HEK293 (cell line): ENCODE data around the gene TTBK1.

Experiments used
- CTCF ChIA-PET: fragments of 350-600 bp; formaldehyde crosslinking; extraction: SDS; loops from one replicate; lab custom pipeline; 2021; ENCODE audit warnings: antibody characterized with exemption; lab: Yijun Ruan, JAX
- POLR2A ChIA-PET: fragments of 300-600 bp; formaldehyde crosslinking; extraction: SDS; loops from one replicate; lab custom pipeline; 2020; ENCODE audit warnings: antibody characterized with exemption, inconsistent platforms; lab: Yijun Ruan, JAX
- H3K27ac ChIP-seq: fragments of 200-500 bp; sonication (Bioruptor generic); 2 replicates; pipeline ENCODE4 v1.5.1; 2014; ENCODE audit warnings: low read depth, low read length, control low read depth, inconsistent platforms; ENCODE audit errors: extremely low read depth
- H3K36me3 ChIP-seq, 2 experiments: fragments of 200-500 bp in 1 of 2; sonication (Bioruptor generic) in 1 of 2; 1 replicate in 1 of 2; 2 replicates in 1 of 2; pipeline ENCODE4 v1.5.1; 2014 to 2017; ENCODE audit warnings: inconsistent platforms in 2 of 2, low read length in 2 of 2; ENCODE audit not compliant: control insufficient read depth in 2 of 2, insufficient read depth in 1 of 2
- H3K4me1 ChIP-seq: fragments of 200-500 bp; sonication (Bioruptor generic); 2 replicates; pipeline ENCODE4 v1.5.1; 2014; ENCODE audit warnings: mild to moderate bottlenecking, low read length, inconsistent platforms; ENCODE audit not compliant: control insufficient read depth, insufficient read depth
- H3K4me3 ChIP-seq: 2 replicates; pipeline ENCODE4 v1.5.1; 2011; ENCODE audit warnings: low read depth, mild to moderate bottlenecking, control low read depth, low read length, moderate library complexity
- H3K9me3 ChIP-seq: fragments of 200-500 bp; sonication (Bioruptor generic); 2 replicates; pipeline ENCODE4 v1.5.1; 2014; ENCODE audit warnings: low read depth, low read length, inconsistent platforms; ENCODE audit not compliant: control insufficient read depth, insufficient read depth
- EGR2 ChIP-seq: fragments of 450-650 bp; formaldehyde crosslinking; IDR thresholded peaks from 2 replicates; pipeline ENCODE4 v1.5.1; 2016; ENCODE audit warnings: low read depth, missing biosample characterization, missing genetic modification characterization
- GFI1B ChIP-seq: fragments of 450-650 bp; formaldehyde crosslinking; IDR thresholded peaks from 2 replicates; pipeline ENCODE4 v1.5.1; 2016; ENCODE audit warnings: missing biosample characterization, missing genetic modification characterization
- GLIS2 ChIP-seq: fragments of 450-650 bp; formaldehyde crosslinking; IDR thresholded peaks from 2 replicates; pipeline ENCODE4 v1.5.1; 2016; ENCODE audit warnings: missing biosample characterization, missing genetic modification characterization
- IKZF3 ChIP-seq: fragments of 450-650 bp; IDR thresholded peaks from 2 replicates; pipeline ENCODE4 v1.5.0; 2018; ENCODE audit warnings: missing biosample characterization, mild to moderate bottlenecking, missing genetic modification characterization, moderate library complexity
- MZF1 ChIP-seq: fragments of 450-650 bp; formaldehyde crosslinking; IDR thresholded peaks from 2 replicates; pipeline ENCODE4 v1.5.1; 2017; ENCODE audit warnings: missing biosample characterization, missing genetic modification characterization, borderline replicate concordance
- PRDM1 ChIP-seq: fragments of 450-650 bp; formaldehyde crosslinking; IDR thresholded peaks from 2 replicates; pipeline ENCODE4; 2016; ENCODE audit warnings: missing biosample characterization, missing genetic modification characterization
- SCRT1 ChIP-seq: fragments of 450-650 bp; formaldehyde crosslinking; IDR thresholded peaks from 2 replicates; pipeline ENCODE4 v1.5.1; 2016; ENCODE audit warnings: missing biosample characterization, missing genetic modification characterization, borderline replicate concordance
- SETDB1 ChIP-seq: IDR thresholded peaks from one replicate; pipeline ENCODE4 v1.6.1; 2017; ENCODE audit warnings: mild to moderate bottlenecking, low read length, moderate library complexity, mixed read lengths; ENCODE audit not compliant: insufficient read length
- SP2 ChIP-seq: fragments of 450-650 bp; formaldehyde crosslinking; IDR thresholded peaks from 2 replicates; pipeline ENCODE4 v1.5.1; 2016; ENCODE audit warnings: missing biosample characterization, missing genetic modification characterization
- TRIM28 ChIP-seq: IDR thresholded peaks from 2 replicates; pipeline ENCODE4 v1.6.1; 2011; ENCODE audit warnings: low read length, control low read depth, borderline replicate concordance
- WT1 ChIP-seq: fragments of 450-650 bp; formaldehyde crosslinking; IDR thresholded peaks from 2 replicates; pipeline ENCODE4 v1.5.1; 2016; ENCODE audit warnings: missing biosample characterization, missing genetic modification characterization
- ZBTB8A ChIP-seq: fragments of 450-650 bp; formaldehyde crosslinking; IDR thresholded peaks from 2 replicates; pipeline ENCODE4 v1.5.1; 2016; ENCODE audit warnings: missing biosample characterization, missing genetic modification characterization
- ZNF174 ChIP-seq: fragments of 450-650 bp; formaldehyde crosslinking; IDR thresholded peaks from 2 replicates; pipeline ENCODE4 v1.5.0; 2017; ENCODE audit warnings: missing biosample characterization, mild to moderate bottlenecking, missing genetic modification characterization
- ZNF266 ChIP-seq: fragments of 450-650 bp; formaldehyde crosslinking; IDR thresholded peaks from 2 replicates; pipeline ENCODE4 v1.5.1; 2016; ENCODE audit warnings: missing biosample characterization, missing genetic modification characterization, low read depth
- ZNF341 ChIP-seq: fragments of 450-650 bp; formaldehyde crosslinking; IDR thresholded peaks from 2 replicates; pipeline ENCODE4; 2016; ENCODE audit warnings: low read depth, missing biosample characterization, missing genetic modification characterization
- ZNF501 ChIP-seq: fragments of 450-650 bp; formaldehyde crosslinking; IDR thresholded peaks from 2 replicates; pipeline ENCODE4 v1.5.1; 2016; ENCODE audit warnings: missing biosample characterization, missing genetic modification characterization
- ZNF571 ChIP-seq: fragments of 450-650 bp; formaldehyde crosslinking; IDR thresholded peaks from 2 replicates; pipeline ENCODE4 v1.5.0; 2017; ENCODE audit warnings: missing biosample characterization, missing genetic modification characterization
- ZNF610 ChIP-seq: fragments of 450-650 bp; formaldehyde crosslinking; IDR thresholded peaks from 2 replicates; pipeline ENCODE4 v1.5.1; 2016; ENCODE audit warnings: missing biosample characterization, missing genetic modification characterization, borderline replicate concordance
- ZNF701 ChIP-seq: fragments of 450-650 bp; formaldehyde crosslinking; IDR thresholded peaks from 2 replicates; pipeline ENCODE4 v1.5.1; 2016; ENCODE audit warnings: missing biosample characterization, missing genetic modification characterization
- ZNF707 ChIP-seq: fragments of 450-650 bp; formaldehyde crosslinking; IDR thresholded peaks from 2 replicates; pipeline ENCODE4 v1.5.1; 2016; ENCODE audit warnings: missing biosample characterization, missing genetic modification characterization
- ZNF837 ChIP-seq: fragments of 450-650 bp; formaldehyde crosslinking; IDR thresholded peaks from 2 replicates; pipeline ENCODE4 v1.5.1; 2016; ENCODE audit warnings: missing biosample characterization, missing genetic modification characterization
- TF ChIP-seq, protein P1 (sequence below): fragments of 450-650 bp; formaldehyde crosslinking; IDR thresholded peaks from 2 replicates; pipeline ENCODE4 v1.5.1; 2016; ENCODE audit warnings: missing biosample characterization, missing genetic modification characterization
- TF ChIP-seq, protein P2 (sequence below): fragments of 450-650 bp; formaldehyde crosslinking; IDR thresholded peaks from 2 replicates; pipeline ENCODE4 v1.5.1; 2016; ENCODE audit warnings: missing biosample characterization, missing genetic modification characterization
- TF ChIP-seq, protein P3 (sequence below): fragments of 450-650 bp; formaldehyde crosslinking; IDR thresholded peaks from 2 replicates; pipeline ENCODE4 v1.5.1; 2016; ENCODE audit warnings: missing biosample characterization, missing genetic modification characterization
- TF ChIP-seq, protein P4 (sequence below): fragments of 450-650 bp; formaldehyde crosslinking; IDR thresholded peaks from 2 replicates; pipeline ENCODE4 v1.5.1; 2016; ENCODE audit warnings: missing biosample characterization, missing genetic modification characterization
- TF ChIP-seq, protein P5 (sequence below): fragments of 450-650 bp; formaldehyde crosslinking; IDR thresholded peaks from 2 replicates; pipeline ENCODE4 v1.5.1; 2016; ENCODE audit warnings: missing biosample characterization, missing genetic modification characterization

Gene TTBK1

DNA sequence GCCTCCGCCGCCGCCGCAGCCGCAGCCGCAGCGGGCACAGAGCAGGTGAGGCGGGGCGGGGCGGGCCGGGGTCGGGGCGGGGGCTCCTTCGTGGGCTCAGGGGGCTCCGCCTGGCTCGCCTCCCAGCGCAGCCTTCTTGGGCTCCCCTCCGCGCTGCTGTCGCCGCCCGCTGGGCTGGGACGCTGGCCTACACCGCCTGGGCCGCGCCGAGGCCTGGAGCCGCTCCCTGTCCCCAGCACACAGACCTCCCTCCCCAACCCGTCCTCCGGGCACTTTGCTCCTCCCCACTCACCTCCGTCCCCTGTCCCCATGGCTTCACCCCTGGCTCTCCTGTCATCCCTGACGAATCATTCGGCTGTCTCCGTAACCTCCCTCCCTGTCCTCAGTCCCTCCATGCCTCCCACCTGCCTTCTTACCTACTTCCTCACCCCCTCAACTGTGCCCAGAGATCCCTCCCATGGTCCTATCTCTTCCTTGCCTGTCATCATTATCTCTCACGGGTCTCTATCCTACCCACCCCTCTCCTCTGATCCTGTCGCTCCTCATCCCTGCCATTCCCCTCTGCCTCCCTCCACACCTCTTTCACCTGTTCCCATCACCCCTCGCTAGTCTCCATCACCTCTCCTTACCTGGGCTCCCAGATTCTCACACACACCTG, 512 bp downstream of the TTBK1 start:
- Histone ChIP-seq H3K36me3 (no peaks in the 10 kb centered on the region), H3K9me3 (no peaks in the 10 kb centered on the region), H3K27ac (no peak overlapping the region), H3K4me3 (no peak overlapping the region), H3K4me1 (peaks cover 6% of the 10 kb centered on the region; the same call in 1 of the 2 replicates)
- CTCF ChIA-PET: interaction anchor here (1.7 kb wide), 1 partner anchor 14 kb away, joined by 8 read pairs; the partner anchor contains the start of gene DNPH1
- POLR2A ChIA-PET: interaction anchor here (0.5 kb wide), 1 partner anchor 27 kb away, joined by 3 read pairs; no protein-coding TSS in a partner anchor
- 0 out of 2 replicates have a peak, but pooled peaks have one; percentile 6 for TF ChIP-seq EGR2
- peak; percentile 85 for TF ChIP-seq ZNF341 (tag by site-specific recombination)
- no peak for TF ChIP-seq ZBTB8A (tag by site-specific recombination)
- no peak for TF ChIP-seq ZNF501 (tag by site-specific recombination)
- peak; percentile 92; the same call in 1 of the 2 replicates for TF ChIP-seq ZNF610

DNA sequence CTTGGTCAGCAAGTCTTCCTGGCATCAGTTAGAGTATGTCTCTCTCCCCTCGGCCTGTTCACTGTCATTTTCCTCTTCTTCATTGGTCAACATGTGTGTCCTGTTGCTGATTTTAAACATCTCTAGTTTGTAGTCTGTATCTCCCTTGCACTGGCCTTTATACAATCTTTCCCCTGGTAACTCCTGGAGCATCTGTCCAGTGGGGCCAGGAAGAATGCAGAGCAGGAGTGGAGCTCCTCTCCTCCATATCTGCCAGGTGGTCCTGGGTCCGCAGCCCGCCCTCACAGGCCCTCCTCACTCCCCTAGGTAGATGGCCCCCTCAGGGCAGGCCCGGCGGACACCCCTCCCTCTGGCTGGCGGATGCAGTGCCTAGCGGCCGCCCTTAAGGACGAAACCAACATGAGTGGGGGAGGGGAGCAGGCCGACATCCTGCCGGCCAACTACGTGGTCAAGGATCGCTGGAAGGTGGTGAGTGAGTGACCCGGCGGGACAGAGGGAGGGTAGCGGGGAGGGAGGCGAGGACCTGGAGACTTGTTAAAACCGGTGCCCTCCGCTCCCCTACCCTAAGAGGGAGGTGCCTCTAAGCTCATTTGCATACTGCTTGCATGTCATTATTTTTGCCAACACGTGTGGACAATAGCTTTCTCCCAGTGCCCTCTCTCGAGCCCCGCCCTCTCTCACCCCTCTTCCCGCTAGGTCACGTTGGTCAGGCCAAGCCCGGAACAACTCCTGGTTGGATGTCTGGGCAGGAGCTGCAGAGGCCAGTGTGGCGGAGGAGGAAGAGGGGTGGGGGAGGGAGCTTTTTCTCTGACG, 3.2 kb downstream of the TTBK1 start:
- CTCF ChIA-PET: interaction anchor here (0.7 to 1.1 kb wide), 6 partner anchors 17 to 315 kb away, joined by 3 to 6 read pairs (median 3); partner anchors contain the start of gene DNPH1
- H3K27ac ChIP-seq: no peak overlapping the region
- TF ChIP-seq, protein P1, sequence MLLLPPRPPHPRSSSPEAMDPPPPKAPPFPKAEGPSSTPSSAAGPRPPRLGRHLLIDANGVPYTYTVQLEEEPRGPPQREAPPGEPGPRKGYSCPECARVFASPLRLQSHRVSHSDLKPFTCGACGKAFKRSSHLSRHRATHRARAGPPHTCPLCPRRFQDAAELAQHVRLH (tag by site-specific recombination): no peak
- TF ChIP-seq, protein P2, sequence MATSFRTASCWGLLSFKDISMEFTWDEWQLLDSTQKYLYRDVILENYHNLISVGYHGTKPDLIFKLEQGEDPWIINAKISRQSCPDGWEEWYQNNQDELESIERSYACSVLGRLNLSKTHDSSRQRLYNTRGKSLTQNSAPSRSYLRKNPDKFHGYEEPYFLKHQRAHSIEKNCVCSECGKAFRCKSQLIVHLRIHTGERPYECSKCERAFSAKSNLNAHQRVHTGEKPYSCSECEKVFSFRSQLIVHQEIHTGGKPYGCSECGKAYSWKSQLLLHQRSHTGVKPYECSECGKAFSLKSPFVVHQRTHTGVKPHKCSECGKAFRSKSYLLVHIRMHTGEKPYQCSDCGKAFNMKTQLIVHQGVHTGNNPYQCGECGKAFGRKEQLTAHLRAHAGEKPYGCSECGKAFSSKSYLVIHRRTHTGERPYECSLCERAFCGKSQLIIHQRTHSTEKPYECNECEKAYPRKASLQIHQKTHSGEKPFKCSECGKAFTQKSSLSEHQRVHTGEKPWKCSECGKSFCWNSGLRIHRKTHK: no peak
- TF ChIP-seq ZNF707 (peak; percentile 55; the same call in 1 of the 2 replicates), TRIM28 (peak; percentile 73; the same call in 1 of the 2 replicates), GLIS2 (tag by site-specific recombination) (no peak), ZBTB8A (tag by site-specific recombination) (no peak), ZNF701 (tag by site-specific recombination) (no peak), SETDB1 (no peak), ZNF837 (no peak), ZNF266 (tag by site-specific recombination) (no peak), SCRT1 (tag by site-specific recombination) (no peak), SP2 (tag by site-specific recombination) (peak; percentile 44; the same call in 1 of the 2 replicates), MZF1 (tag by site-specific recombination) (no peak), IKZF3 (peak; percentile 74), GFI1B (no peak), ZNF571 (tag by site-specific recombination) (no peak), PRDM1 (tag by site-specific recombination) (no peak), WT1 (no peak), ZNF174 (tag by site-specific recombination) (no peak)
- TF ChIP-seq, protein P3, sequence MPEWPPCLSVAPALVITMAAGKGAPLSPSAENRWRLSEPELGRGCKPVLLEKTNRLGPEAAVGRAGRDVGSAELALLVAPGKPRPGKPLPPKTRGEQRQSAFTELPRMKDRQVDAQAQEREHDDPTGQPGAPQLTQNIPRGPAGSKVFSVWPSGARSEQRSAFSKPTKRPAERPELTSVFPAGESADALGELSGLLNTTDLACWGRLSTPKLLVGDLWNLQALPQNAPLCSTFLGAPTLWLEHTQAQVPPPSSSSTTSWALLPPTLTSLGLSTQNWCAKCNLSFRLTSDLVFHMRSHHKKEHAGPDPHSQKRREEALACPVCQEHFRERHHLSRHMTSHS: no peak
- TF ChIP-seq, protein P4, sequence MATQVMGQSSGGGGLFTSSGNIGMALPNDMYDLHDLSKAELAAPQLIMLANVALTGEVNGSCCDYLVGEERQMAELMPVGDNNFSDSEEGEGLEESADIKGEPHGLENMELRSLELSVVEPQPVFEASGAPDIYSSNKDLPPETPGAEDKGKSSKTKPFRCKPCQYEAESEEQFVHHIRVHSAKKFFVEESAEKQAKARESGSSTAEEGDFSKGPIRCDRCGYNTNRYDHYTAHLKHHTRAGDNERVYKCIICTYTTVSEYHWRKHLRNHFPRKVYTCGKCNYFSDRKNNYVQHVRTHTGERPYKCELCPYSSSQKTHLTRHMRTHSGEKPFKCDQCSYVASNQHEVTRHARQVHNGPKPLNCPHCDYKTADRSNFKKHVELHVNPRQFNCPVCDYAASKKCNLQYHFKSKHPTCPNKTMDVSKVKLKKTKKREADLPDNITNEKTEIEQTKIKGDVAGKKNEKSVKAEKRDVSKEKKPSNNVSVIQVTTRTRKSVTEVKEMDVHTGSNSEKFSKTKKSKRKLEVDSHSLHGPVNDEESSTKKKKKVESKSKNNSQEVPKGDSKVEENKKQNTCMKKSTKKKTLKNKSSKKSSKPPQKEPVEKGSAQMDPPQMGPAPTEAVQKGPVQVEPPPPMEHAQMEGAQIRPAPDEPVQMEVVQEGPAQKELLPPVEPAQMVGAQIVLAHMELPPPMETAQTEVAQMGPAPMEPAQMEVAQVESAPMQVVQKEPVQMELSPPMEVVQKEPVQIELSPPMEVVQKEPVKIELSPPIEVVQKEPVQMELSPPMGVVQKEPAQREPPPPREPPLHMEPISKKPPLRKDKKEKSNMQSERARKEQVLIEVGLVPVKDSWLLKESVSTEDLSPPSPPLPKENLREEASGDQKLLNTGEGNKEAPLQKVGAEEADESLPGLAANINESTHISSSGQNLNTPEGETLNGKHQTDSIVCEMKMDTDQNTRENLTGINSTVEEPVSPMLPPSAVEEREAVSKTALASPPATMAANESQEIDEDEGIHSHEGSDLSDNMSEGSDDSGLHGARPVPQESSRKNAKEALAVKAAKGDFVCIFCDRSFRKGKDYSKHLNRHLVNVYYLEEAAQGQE: no peak
- TF ChIP-seq, protein P5, sequence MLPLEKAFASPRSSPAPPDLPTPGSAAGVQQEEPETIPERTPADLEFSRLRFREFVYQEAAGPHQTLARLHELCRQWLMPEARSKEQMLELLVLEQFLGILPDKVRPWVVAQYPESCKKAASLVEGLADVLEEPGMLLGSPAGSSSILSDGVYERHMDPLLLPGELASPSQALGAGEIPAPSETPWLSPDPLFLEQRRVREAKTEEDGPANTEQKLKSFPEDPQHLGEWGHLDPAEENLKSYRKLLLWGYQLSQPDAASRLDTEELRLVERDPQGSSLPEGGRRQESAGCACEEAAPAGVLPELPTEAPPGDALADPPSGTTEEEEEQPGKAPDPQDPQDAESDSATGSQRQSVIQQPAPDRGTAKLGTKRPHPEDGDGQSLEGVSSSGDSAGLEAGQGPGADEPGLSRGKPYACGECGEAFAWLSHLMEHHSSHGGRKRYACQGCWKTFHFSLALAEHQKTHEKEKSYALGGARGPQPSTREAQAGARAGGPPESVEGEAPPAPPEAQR (tag by site-specific recombination): no peak

More for the DNA sequence above, 3.2 kb downstream of the TTBK1 start:
- peak overlapping the region; percentile 30 for H3K4me3 ChIP-seq
- peaks cover 10% of the 10 kb centered on the region; the same call in 1 of the 2 replicates for H3K4me1 ChIP-seq
- no peaks in the 10 kb centered on the region for H3K36me3 ChIP-seq
- POLR2A ChIA-PET: interaction anchor here (0.6 to 1.3 kb wide), 8 partner anchors 9 to 233 kb away, joined by 3 to 10 read pairs (median 5); partner anchors contain the start of genes CRIP3, CUL7, CUL9 and DNPH1
- no peaks in the 10 kb centered on the region for H3K9me3 ChIP-seq
